MM.1S (cell line): Measurements from ENCODE around the gene ERG.

ENCODE experiments used
- CTCF ChIP-seq: fragments of 300-600 bp; sonication (generic); IDR thresholded peaks from 2 replicates; pipeline ENCODE4 v1.5.1; 2016; ENCODE audit warnings: antibody characterized with exemption, low read length, mixed read lengths
- EZH2 ChIP-seq: fragments of 300-600 bp; sonication (generic); optimal IDR thresholded peaks from 2 replicates; pipeline ENCODE3; 2017; ENCODE audit warnings: low read depth, mild to moderate bottlenecking, antibody characterized with exemption, low read length, mixed read lengths

GRCh38 chr21:38506661-38507281, 8.5 kb upstream of the ERG start:
- TF ChIP-seq CTCF (no peak), EZH2 (no peak)
